Measurements from ENCODE around the gene GZMH. TPM values are rescaled to one million over a fixed set of nuclear protein-coding genes. Genes with fewer than 3 reads are reported as not detected.

The GZMH gene
- total RNA-seq, 1 experiment from 2014 or later, result not detected

DNA sequence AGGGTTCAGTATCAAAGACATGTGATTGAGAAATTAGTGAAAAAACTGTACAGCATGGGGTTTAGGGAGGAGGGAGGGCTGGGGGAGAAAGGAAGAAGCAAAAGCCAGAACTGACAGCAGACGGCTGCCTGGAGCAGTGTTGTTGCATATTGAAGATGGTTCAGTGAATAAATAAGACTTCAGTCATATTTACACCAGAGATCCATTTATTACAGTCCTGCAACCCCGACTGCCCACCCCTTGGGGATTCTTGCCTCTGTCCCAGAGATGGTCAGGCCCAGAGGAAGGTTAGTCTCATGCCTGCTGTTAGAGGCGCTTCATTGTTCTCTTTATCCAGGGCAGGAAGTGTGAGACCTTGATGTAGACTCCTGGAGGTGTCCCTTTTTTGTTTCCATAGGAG is 3.2 kb downstream of the GZMH start (continued):
- TF ChIP-seq, protein P1, sequence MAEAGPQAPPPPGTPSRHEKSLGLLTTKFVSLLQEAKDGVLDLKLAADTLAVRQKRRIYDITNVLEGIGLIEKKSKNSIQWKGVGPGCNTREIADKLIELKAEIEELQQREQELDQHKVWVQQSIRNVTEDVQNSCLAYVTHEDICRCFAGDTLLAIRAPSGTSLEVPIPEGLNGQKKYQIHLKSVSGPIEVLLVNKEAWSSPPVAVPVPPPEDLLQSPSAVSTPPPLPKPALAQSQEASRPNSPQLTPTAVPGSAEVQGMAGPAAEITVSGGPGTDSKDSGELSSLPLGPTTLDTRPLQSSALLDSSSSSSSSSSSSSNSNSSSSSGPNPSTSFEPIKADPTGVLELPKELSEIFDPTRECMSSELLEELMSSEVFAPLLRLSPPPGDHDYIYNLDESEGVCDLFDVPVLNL (CRISPR knock-in tag; IDR thresholded peaks at IDR 0.05; ENCODE audit: borderline replicate concordance, low read depth), result no peak
- TF ChIP-seq GABPB1 (CRISPR knock-in tag; IDR thresholded peaks at IDR 0.05) (no peak), CREB1 (CRISPR knock-in tag; IDR thresholded peaks at IDR 0.05) (no peak), ESRRA (CRISPR knock-in tag; IDR thresholded peaks at IDR 0.05; ENCODE audit: borderline replicate concordance) (no peak), TP53 (CRISPR knock-in tag; IDR thresholded peaks at IDR 0.05) (no peak), JUN (CRISPR knock-in tag; IDR thresholded peaks at IDR 0.05) (no peak), FOXP1 (CRISPR knock-in tag; IDR thresholded peaks at IDR 0.05; ENCODE audit: borderline replicate concordance) (no peak)
- TF ChIP-seq, protein P2, sequence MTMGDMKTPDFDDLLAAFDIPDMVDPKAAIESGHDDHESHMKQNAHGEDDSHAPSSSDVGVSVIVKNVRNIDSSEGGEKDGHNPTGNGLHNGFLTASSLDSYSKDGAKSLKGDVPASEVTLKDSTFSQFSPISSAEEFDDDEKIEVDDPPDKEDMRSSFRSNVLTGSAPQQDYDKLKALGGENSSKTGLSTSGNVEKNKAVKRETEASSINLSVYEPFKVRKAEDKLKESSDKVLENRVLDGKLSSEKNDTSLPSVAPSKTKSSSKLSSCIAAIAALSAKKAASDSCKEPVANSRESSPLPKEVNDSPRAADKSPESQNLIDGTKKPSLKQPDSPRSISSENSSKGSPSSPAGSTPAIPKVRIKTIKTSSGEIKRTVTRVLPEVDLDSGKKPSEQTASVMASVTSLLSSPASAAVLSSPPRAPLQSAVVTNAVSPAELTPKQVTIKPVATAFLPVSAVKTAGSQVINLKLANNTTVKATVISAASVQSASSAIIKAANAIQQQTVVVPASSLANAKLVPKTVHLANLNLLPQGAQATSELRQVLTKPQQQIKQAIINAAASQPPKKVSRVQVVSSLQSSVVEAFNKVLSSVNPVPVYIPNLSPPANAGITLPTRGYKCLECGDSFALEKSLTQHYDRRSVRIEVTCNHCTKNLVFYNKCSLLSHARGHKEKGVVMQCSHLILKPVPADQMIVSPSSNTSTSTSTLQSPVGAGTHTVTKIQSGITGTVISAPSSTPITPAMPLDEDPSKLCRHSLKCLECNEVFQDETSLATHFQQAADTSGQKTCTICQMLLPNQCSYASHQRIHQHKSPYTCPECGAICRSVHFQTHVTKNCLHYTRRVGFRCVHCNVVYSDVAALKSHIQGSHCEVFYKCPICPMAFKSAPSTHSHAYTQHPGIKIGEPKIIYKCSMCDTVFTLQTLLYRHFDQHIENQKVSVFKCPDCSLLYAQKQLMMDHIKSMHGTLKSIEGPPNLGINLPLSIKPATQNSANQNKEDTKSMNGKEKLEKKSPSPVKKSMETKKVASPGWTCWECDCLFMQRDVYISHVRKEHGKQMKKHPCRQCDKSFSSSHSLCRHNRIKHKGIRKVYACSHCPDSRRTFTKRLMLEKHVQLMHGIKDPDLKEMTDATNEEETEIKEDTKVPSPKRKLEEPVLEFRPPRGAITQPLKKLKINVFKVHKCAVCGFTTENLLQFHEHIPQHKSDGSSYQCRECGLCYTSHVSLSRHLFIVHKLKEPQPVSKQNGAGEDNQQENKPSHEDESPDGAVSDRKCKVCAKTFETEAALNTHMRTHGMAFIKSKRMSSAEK (CRISPR knock-in tag; IDR thresholded peaks at IDR 0.05; ENCODE audit: borderline replicate concordance), result no peak
- TF ChIP-seq, protein P3, sequence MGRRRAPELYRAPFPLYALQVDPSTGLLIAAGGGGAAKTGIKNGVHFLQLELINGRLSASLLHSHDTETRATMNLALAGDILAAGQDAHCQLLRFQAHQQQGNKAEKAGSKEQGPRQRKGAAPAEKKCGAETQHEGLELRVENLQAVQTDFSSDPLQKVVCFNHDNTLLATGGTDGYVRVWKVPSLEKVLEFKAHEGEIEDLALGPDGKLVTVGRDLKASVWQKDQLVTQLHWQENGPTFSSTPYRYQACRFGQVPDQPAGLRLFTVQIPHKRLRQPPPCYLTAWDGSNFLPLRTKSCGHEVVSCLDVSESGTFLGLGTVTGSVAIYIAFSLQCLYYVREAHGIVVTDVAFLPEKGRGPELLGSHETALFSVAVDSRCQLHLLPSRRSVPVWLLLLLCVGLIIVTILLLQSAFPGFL (CRISPR knock-in tag; IDR thresholded peaks at IDR 0.05; ENCODE audit: borderline replicate concordance), result no peak

DNA sequence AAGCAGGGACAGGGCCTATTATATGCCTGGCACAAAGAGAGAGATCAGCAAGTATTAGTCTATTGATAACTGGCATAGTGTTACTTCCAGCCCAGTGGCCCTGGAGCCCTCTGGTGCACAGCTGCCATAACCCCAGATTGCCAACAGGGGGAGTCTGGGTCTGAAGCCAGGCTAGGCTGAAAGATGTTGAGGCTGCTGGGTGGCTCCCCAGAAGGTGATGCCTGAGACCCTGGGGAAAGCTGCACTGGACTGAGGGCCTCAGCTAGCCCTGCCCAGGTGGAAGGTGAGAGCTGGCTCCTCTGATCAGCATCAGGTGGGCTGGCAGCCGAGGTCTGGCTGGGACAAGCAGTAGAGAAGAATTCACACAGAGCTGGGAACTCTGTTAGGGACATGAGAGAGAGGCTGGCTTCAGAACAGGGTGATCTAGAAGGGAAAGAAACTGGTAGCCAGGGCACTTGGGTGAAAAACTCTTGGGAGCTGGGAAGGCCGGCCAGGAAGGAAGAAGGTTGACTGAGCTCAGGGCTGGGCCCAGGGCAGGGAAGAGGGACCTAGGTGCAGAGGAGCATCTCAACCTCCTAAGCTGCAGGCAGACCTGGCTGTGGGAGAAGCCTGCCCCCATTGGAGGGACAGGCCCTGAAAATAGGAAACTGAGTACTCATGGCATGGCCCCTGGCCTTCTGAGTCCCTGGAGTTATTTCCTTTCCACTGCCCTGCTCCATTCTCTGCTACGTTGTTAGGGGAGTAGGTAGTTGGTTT is 3.9 kb downstream of the GZMH start:
- CTCF ChIA-PET, result interaction anchor here (0.6 to 2.2 kb wide), 23 partner anchors 8 to 272 kb away, joined by 3 to 25 read pairs (median 4); partner anchors contain the start of gene CMA1
- Mint-ChIP-seq H3K9me3 (no peaks in the 10 kb centered on the region), H3K36me3 (no peaks in the 10 kb centered on the region), H3K4me3 (no peak overlapping the region), H3K27ac (no peak overlapping the region), H3K4me1 (peaks cover 2% of the 10 kb centered on the region), H3K27me3 (ENCODE audit: low read depth) (peaks cover 4% of the 10 kb centered on the region; the same call in 1 of the 2 replicates)
- POLR2A ChIA-PET, result interaction anchor here (0.9 kb wide), 1 partner anchor 9 kb away, joined by 3 read pairs; no protein-coding TSS in a partner anchor
- ATAC-seq (peak; percentile 98), DNase-seq (ENCODE audit: low spot score) (peak; percentile 82)
- TF ChIP-seq TEAD4 (CRISPR knock-in tag; IDR thresholded peaks at IDR 0.05), result no peak
- TF ChIP-seq, protein P4, sequence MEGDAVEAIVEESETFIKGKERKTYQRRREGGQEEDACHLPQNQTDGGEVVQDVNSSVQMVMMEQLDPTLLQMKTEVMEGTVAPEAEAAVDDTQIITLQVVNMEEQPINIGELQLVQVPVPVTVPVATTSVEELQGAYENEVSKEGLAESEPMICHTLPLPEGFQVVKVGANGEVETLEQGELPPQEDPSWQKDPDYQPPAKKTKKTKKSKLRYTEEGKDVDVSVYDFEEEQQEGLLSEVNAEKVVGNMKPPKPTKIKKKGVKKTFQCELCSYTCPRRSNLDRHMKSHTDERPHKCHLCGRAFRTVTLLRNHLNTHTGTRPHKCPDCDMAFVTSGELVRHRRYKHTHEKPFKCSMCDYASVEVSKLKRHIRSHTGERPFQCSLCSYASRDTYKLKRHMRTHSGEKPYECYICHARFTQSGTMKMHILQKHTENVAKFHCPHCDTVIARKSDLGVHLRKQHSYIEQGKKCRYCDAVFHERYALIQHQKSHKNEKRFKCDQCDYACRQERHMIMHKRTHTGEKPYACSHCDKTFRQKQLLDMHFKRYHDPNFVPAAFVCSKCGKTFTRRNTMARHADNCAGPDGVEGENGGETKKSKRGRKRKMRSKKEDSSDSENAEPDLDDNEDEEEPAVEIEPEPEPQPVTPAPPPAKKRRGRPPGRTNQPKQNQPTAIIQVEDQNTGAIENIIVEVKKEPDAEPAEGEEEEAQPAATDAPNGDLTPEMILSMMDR (IDR thresholded peaks at IDR 0.05), result peak; percentile 97

DNA sequence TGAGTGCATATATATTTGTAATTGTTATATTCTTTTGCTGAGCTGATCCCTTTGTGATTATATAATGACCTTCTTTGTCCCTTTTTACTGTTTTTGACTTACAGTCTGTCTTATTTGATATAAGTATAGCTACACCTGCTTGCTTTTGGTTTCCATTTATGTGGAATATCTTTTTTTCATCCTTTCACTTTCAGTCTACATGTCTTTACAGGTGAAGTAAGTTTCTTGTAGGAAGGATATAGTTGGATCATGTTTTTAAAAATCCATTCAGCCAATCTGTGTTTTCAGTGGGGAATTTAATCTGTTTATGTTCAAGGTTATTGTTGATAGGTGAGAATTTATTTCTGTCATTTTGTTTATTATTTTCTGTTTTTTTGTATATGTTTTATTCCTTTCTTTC is 12.1 kb downstream of the GZMH start:
- H3K36me3 Mint-ChIP-seq, result peaks cover 3% of the 10 kb centered on the region
- CTCF ChIA-PET, result no interaction called here
- H3K4me3 Mint-ChIP-seq, result no peak overlapping the region
- H3K27ac Mint-ChIP-seq, result no peak overlapping the region
- POLR2A ChIA-PET, result no interaction called here
- H3K27me3 Mint-ChIP-seq (ENCODE audit: low read depth), result peaks cover 4% of the 10 kb centered on the region; the same call in 1 of the 2 replicates
- H3K9me3 Mint-ChIP-seq, result peaks cover 67% of the 10 kb centered on the region
- H3K4me1 Mint-ChIP-seq, result no peaks in the 10 kb centered on the region
- DNase-seq (ENCODE audit: low spot score), result no peak
- no peak for ATAC-seq
- TF ChIP-seq, protein P5, sequence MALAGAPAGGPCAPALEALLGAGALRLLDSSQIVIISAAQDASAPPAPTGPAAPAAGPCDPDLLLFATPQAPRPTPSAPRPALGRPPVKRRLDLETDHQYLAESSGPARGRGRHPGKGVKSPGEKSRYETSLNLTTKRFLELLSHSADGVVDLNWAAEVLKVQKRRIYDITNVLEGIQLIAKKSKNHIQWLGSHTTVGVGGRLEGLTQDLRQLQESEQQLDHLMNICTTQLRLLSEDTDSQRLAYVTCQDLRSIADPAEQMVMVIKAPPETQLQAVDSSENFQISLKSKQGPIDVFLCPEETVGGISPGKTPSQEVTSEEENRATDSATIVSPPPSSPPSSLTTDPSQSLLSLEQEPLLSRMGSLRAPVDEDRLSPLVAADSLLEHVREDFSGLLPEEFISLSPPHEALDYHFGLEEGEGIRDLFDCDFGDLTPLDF (CRISPR knock-in tag; IDR thresholded peaks at IDR 0.05), result no peak
- TF ChIP-seq, protein P6, sequence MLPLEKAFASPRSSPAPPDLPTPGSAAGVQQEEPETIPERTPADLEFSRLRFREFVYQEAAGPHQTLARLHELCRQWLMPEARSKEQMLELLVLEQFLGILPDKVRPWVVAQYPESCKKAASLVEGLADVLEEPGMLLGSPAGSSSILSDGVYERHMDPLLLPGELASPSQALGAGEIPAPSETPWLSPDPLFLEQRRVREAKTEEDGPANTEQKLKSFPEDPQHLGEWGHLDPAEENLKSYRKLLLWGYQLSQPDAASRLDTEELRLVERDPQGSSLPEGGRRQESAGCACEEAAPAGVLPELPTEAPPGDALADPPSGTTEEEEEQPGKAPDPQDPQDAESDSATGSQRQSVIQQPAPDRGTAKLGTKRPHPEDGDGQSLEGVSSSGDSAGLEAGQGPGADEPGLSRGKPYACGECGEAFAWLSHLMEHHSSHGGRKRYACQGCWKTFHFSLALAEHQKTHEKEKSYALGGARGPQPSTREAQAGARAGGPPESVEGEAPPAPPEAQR (CRISPR knock-in tag; IDR thresholded peaks at IDR 0.05), result no peak
- no peak for TF ChIP-seq JUN (CRISPR knock-in tag; IDR thresholded peaks at IDR 0.05)
- no peak for TF ChIP-seq GABPB1 (CRISPR knock-in tag; IDR thresholded peaks at IDR 0.05)
- TF ChIP-seq, protein P7, sequence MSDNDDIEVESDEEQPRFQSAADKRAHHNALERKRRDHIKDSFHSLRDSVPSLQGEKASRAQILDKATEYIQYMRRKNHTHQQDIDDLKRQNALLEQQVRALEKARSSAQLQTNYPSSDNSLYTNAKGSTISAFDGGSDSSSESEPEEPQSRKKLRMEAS (CRISPR knock-in tag; IDR thresholded peaks at IDR 0.05), result no peak
- TF ChIP-seq, protein P8, sequence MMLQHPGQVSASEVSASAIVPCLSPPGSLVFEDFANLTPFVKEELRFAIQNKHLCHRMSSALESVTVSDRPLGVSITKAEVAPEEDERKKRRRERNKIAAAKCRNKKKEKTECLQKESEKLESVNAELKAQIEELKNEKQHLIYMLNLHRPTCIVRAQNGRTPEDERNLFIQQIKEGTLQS (CRISPR knock-in tag; conservative IDR thresholded peaks at IDR 0.05), result no peak
- TF ChIP-seq ETV6 (CRISPR knock-in tag; IDR thresholded peaks at IDR 0.05), result no peak
- TF ChIP-seq HMGA2 (CRISPR knock-in tag; IDR thresholded peaks at IDR 0.05), result no peak
- no peak for TF ChIP-seq SMAD4 (CRISPR knock-in tag; IDR thresholded peaks at IDR 0.05)
- TF ChIP-seq GTF2I (CRISPR knock-in tag; conservative IDR thresholded peaks at IDR 0.05), result no peak
- TF ChIP-seq EMX1 (CRISPR knock-in tag; IDR thresholded peaks at IDR 0.05), result no peak

Data from WTC11 (cell line).